ENCODE data around the gene DSCAM.

The DSCAM gene

GRCh38 chr21:40813918-40814317, 33.0 kb downstream of the DSCAM start:
- no peak overlapping the region for H3K9ac ChIP-seq (ENCODE audit: low read depth in 1 of 2, low read length in 2 of 2)

GRCh38 chr21:40809673-40810197, 37.2 kb downstream of the DSCAM start:
- H3K4me1 ChIP-seq (ENCODE audit: control insufficient read depth in 1 of 2, insufficient read depth in 2 of 2, low read length in 2 of 2) = no peaks in the 10 kb centered on the region
- no peaks in the 10 kb centered on the region for H3K9me3 ChIP-seq (ENCODE audit: control insufficient read depth in 1 of 2, low read length in 2 of 2)
- H3K36me3 ChIP-seq (ENCODE audit: control insufficient read depth in 1 of 2, insufficient read depth in 2 of 2, low read length in 2 of 2) = no peaks in the 10 kb centered on the region
- H3K27me3 ChIP-seq (ENCODE audit: control insufficient read depth in 1 of 2, insufficient read depth in 2 of 2, low read length in 2 of 2) = no peaks in the 10 kb centered on the region
- no peak overlapping the region for H3K9ac ChIP-seq (ENCODE audit: low read depth in 1 of 2, low read length in 2 of 2)
- no peak overlapping the region for H3K4me3 ChIP-seq (ENCODE audit: low read depth in 1 of 2, low read length in 2 of 2)
- H3K27ac ChIP-seq (ENCODE audit: low read depth, low read length) = no peak overlapping the region

More at GRCh38 chr21:40813918-40814317, 33.0 kb downstream of the DSCAM start:
- Histone ChIP-seq H3K4me3 (ENCODE audit: low read depth in 1 of 2, low read length in 2 of 2) (no peak overlapping the region), H3K27ac (ENCODE audit: low read depth, low read length) (no peak overlapping the region), H3K36me3 (ENCODE audit: control insufficient read depth in 1 of 2, insufficient read depth in 2 of 2, low read length in 2 of 2) (no peaks in the 10 kb centered on the region), H3K27me3 (ENCODE audit: control insufficient read depth in 1 of 2, insufficient read depth in 2 of 2, low read length in 2 of 2) (no peaks in the 10 kb centered on the region), H3K9me3 (ENCODE audit: control insufficient read depth in 1 of 2, low read length in 2 of 2) (no peaks in the 10 kb centered on the region), H3K4me1 (ENCODE audit: control insufficient read depth in 1 of 2, insufficient read depth in 2 of 2, low read length in 2 of 2) (no peaks in the 10 kb centered on the region)

DNA sequence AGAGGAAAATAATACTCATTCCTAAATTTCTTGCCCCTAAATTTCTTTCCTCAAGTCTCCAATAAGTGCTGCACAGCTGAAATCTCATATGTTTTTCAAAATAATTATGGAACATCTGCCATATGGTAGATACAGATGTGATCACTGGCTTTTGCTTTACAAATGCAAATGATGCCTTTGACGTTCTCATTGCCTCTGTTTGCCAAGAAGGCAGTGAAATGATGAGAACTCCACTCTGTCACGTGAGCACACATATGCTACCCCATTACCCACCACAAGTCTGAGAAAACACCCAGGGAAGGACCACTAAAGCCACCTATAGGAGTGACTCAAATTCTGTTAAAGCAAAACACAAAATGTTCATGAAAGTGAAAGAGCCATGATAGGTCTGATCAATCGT, 43.9 kb downstream of the DSCAM start:
- no peak overlapping the region for H3K4me3 ChIP-seq (ENCODE audit: low read depth in 1 of 2, low read length in 2 of 2)
- H3K27me3 ChIP-seq (ENCODE audit: control insufficient read depth in 1 of 2, insufficient read depth in 2 of 2, low read length in 2 of 2) = no peaks in the 10 kb centered on the region
- H3K4me1 ChIP-seq (ENCODE audit: control insufficient read depth in 1 of 2, insufficient read depth in 2 of 2, low read length in 2 of 2) = no peaks in the 10 kb centered on the region
- H3K27ac ChIP-seq (ENCODE audit: low read depth, low read length) = no peak overlapping the region
- H3K9ac ChIP-seq (ENCODE audit: low read depth in 1 of 2, low read length in 2 of 2) = no peak overlapping the region
- no peaks in the 10 kb centered on the region for H3K36me3 ChIP-seq (ENCODE audit: control insufficient read depth in 1 of 2, insufficient read depth in 2 of 2, low read length in 2 of 2)
- peaks cover 7 to 21% of the 10 kb centered on the region in 2 donors for H3K9me3 ChIP-seq (ENCODE audit: control insufficient read depth in 1 of 2, low read length in 2 of 2)

DNA sequence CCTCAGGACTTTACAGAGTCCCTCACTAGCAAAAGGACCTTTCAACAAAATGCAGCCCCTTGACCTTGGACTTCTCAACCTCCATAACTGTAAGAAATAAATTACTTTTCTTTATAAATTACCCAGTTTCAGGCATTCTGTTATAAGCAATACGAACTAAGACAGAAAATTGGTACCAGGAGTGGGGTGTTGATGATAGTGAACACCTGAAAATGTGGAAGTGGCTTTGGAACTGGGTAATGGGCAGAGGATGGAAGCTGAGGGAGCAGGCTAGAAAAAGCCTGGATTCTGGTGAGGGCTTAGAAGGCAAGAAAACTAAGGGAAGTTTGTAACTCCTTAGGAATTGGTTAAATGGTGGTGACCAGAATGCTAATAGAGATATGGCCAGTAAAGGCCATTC, 46.8 kb downstream of the DSCAM start:
- H3K9ac ChIP-seq (ENCODE audit: low read depth in 1 of 2, low read length in 2 of 2) = no peak overlapping the region
- no peak overlapping the region for H3K27ac ChIP-seq (ENCODE audit: low read depth, low read length)
- H3K4me1 ChIP-seq (ENCODE audit: control insufficient read depth in 1 of 2, insufficient read depth in 2 of 2, low read length in 2 of 2) = no peaks in the 10 kb centered on the region
- H3K36me3 ChIP-seq (ENCODE audit: control insufficient read depth in 1 of 2, insufficient read depth in 2 of 2, low read length in 2 of 2) = no peaks in the 10 kb centered on the region
- no peak overlapping the region for H3K4me3 ChIP-seq (ENCODE audit: low read depth in 1 of 2, low read length in 2 of 2)
- H3K27me3 ChIP-seq (ENCODE audit: control insufficient read depth in 1 of 2, insufficient read depth in 2 of 2, low read length in 2 of 2) = no peaks in the 10 kb centered on the region
- peaks cover 7 to 21% of the 10 kb centered on the region in 2 donors for H3K9me3 ChIP-seq (ENCODE audit: control insufficient read depth in 1 of 2, low read length in 2 of 2)

GRCh38 chr21:40797891-40798290, 49.1 kb downstream of the DSCAM start:
- no peak overlapping the region for H3K4me3 ChIP-seq (ENCODE audit: low read depth in 1 of 2, low read length in 2 of 2)
- H3K4me1 ChIP-seq (ENCODE audit: control insufficient read depth in 1 of 2, insufficient read depth in 2 of 2, low read length in 2 of 2) = no peaks in the 10 kb centered on the region
- no peaks in the 10 kb centered on the region for H3K36me3 ChIP-seq (ENCODE audit: control insufficient read depth in 1 of 2, insufficient read depth in 2 of 2, low read length in 2 of 2)
- no peaks in the 10 kb centered on the region for H3K27me3 ChIP-seq (ENCODE audit: control insufficient read depth in 1 of 2, insufficient read depth in 2 of 2, low read length in 2 of 2)
- no peak overlapping the region for H3K27ac ChIP-seq (ENCODE audit: low read depth, low read length)
- H3K9me3 ChIP-seq (ENCODE audit: control insufficient read depth in 1 of 2, low read length in 2 of 2) = peaks cover 7 to 21% of the 10 kb centered on the region in 2 donors
- H3K9ac ChIP-seq (ENCODE audit: low read depth in 1 of 2, low read length in 2 of 2) = no peak overlapping the region

DNA sequence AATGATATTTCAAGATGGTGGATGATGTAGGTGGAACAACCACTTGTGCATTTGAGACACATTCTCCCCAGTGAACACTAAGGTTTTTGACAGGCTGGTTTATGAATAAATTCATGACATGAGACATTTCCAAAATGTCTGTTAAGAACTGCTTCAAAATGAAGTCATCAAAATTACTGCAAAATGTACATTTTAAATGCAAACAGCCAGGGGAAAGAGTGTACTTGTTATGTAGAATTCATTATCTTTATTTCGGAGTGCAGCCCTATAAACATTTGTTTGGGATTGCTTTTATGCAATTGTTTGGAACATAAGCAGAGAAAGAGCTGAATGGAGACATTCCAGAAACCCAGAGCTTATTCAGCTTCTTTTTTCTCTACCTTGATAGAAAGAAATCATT, 49.5 kb downstream of the DSCAM start:
- no peaks in the 10 kb centered on the region for H3K36me3 ChIP-seq (ENCODE audit: control insufficient read depth in 1 of 2, insufficient read depth in 2 of 2, low read length in 2 of 2)
- no peaks in the 10 kb centered on the region for H3K4me1 ChIP-seq (ENCODE audit: control insufficient read depth in 1 of 2, insufficient read depth in 2 of 2, low read length in 2 of 2)
- H3K4me3 ChIP-seq (ENCODE audit: low read depth in 1 of 2, low read length in 2 of 2) = no peak overlapping the region
- H3K27me3 ChIP-seq (ENCODE audit: control insufficient read depth in 1 of 2, insufficient read depth in 2 of 2, low read length in 2 of 2) = no peaks in the 10 kb centered on the region
- no peak overlapping the region for H3K27ac ChIP-seq (ENCODE audit: low read depth, low read length)
- H3K9me3 ChIP-seq (ENCODE audit: control insufficient read depth in 1 of 2, low read length in 2 of 2) = peaks cover 7 to 21% of the 10 kb centered on the region in 2 donors
- H3K9ac ChIP-seq (ENCODE audit: low read depth in 1 of 2, low read length in 2 of 2) = no peak overlapping the region

- H3K36me3 ChIP-seq (ENCODE audit: control insufficient read depth in 1 of 2, insufficient read depth in 2 of 2, low read length in 2 of 2) = no peaks in the 10 kb centered on the region
- no peaks in the 10 kb centered on the region for H3K27me3 ChIP-seq (ENCODE audit: control insufficient read depth in 1 of 2, insufficient read depth in 2 of 2, low read length in 2 of 2)
- peaks cover 7 to 18% of the 10 kb centered on the region in 2 donors for H3K9me3 ChIP-seq (ENCODE audit: control insufficient read depth in 1 of 2, low read length in 2 of 2)
- no peak overlapping the region for H3K9ac ChIP-seq (ENCODE audit: low read depth in 1 of 2, low read length in 2 of 2)
- H3K4me3 ChIP-seq (ENCODE audit: low read depth in 1 of 2, low read length in 2 of 2) = no peak overlapping the region
- no peaks in the 10 kb centered on the region for H3K4me1 ChIP-seq (ENCODE audit: control insufficient read depth in 1 of 2, insufficient read depth in 2 of 2, low read length in 2 of 2)
- no peak overlapping the region for H3K27ac ChIP-seq (ENCODE audit: low read depth, low read length)
Measured at GRCh38 chr21:40796464-40796863, 50.5 kb downstream of the DSCAM start.

- H3K27me3 ChIP-seq (ENCODE audit: control insufficient read depth in 1 of 2, insufficient read depth in 2 of 2, low read length in 2 of 2) = no peaks in the 10 kb centered on the region
- H3K9me3 ChIP-seq (ENCODE audit: control insufficient read depth in 1 of 2, low read length in 2 of 2) = peaks cover 5 to 14% of the 10 kb centered on the region in 2 donors
- no peaks in the 10 kb centered on the region for H3K36me3 ChIP-seq (ENCODE audit: control insufficient read depth in 1 of 2, insufficient read depth in 2 of 2, low read length in 2 of 2)
- H3K27ac ChIP-seq (ENCODE audit: low read depth, low read length) = no peak overlapping the region
- H3K4me3 ChIP-seq (ENCODE audit: low read depth in 1 of 2, low read length in 2 of 2) = no peak overlapping the region
- no peaks in the 10 kb centered on the region for H3K4me1 ChIP-seq (ENCODE audit: control insufficient read depth in 1 of 2, insufficient read depth in 2 of 2, low read length in 2 of 2)
- H3K9ac ChIP-seq (ENCODE audit: low read depth in 1 of 2, low read length in 2 of 2) = no peak overlapping the region
Measured at GRCh38 chr21:40795313-40795712, 51.6 kb downstream of the DSCAM start.

DNA sequence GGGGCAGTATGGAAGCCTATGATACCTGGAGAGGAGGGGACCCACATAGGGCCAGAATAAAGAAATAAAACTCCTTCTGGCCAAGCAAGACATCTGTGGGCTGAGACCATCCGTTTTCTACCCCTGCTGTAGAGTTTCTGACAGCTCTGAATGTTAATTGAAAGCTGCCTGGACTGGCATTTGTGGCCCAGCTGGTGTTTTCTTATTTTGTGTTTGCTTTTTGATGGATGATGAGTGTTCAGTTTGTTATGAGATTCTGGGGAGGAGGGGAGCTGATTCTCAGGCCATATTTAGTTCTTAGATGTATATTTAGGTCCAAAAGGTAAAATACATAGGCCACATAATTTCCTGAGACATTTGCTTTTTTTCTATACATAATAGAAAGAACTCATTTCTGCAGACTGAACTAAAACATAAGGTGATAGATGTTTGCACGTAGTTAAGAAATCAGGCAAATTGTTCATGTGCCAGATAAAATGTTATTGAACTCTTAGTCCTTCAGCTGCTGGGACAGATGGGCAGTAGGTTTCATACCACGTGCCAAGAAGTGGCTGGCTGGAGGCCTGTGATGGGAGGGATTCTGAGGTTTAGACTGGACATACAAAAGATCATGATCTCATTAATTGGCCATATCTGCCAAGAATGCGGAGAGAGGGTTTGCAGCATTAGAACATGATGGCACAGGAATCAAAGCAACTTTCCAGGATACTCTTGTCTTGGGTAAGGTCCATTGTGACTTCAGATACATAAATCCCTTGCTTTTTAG, 54.1 kb downstream of the DSCAM start:
- Histone ChIP-seq H3K4me3 (ENCODE audit: low read depth in 1 of 2, low read length in 2 of 2) (no peak overlapping the region), H3K9ac (ENCODE audit: low read depth in 1 of 2, low read length in 2 of 2) (no peak overlapping the region), H3K36me3 (ENCODE audit: control insufficient read depth in 1 of 2, insufficient read depth in 2 of 2, low read length in 2 of 2) (no peaks in the 10 kb centered on the region)

GRCh38 chr21:40788635-40789034, 58.3 kb downstream of the DSCAM start:
- Histone ChIP-seq H3K27ac (ENCODE audit: low read depth, low read length) (no peak overlapping the region), H3K9ac (ENCODE audit: low read depth in 1 of 2, low read length in 2 of 2) (no peak overlapping the region), H3K27me3 (ENCODE audit: control insufficient read depth in 1 of 2, insufficient read depth in 2 of 2, low read length in 2 of 2) (no peaks in the 10 kb centered on the region), H3K9me3 (ENCODE audit: control insufficient read depth in 1 of 2, low read length in 2 of 2) (no peaks in the 10 kb centered on the region), H3K4me1 (ENCODE audit: control insufficient read depth in 1 of 2, insufficient read depth in 2 of 2, low read length in 2 of 2) (no peaks in the 10 kb centered on the region), H3K36me3 (ENCODE audit: control insufficient read depth in 1 of 2, insufficient read depth in 2 of 2, low read length in 2 of 2) (no peaks in the 10 kb centered on the region), H3K4me3 (ENCODE audit: low read depth in 1 of 2, low read length in 2 of 2) (no peak overlapping the region)

More for the DNA sequence above, 54.1 kb downstream of the DSCAM start:
- Histone ChIP-seq H3K9me3 (ENCODE audit: control insufficient read depth in 1 of 2, low read length in 2 of 2) (no peaks in the 10 kb centered on the region), H3K27me3 (ENCODE audit: control insufficient read depth in 1 of 2, insufficient read depth in 2 of 2, low read length in 2 of 2) (no peaks in the 10 kb centered on the region), H3K4me1 (ENCODE audit: control insufficient read depth in 1 of 2, insufficient read depth in 2 of 2, low read length in 2 of 2) (no peaks in the 10 kb centered on the region), H3K27ac (ENCODE audit: low read depth, low read length) (no peak overlapping the region)

All from duodenal mucosa (tissue), 2 donors.